Measurements from ENCODE around the gene UNCX.

The UNCX gene

DNA sequence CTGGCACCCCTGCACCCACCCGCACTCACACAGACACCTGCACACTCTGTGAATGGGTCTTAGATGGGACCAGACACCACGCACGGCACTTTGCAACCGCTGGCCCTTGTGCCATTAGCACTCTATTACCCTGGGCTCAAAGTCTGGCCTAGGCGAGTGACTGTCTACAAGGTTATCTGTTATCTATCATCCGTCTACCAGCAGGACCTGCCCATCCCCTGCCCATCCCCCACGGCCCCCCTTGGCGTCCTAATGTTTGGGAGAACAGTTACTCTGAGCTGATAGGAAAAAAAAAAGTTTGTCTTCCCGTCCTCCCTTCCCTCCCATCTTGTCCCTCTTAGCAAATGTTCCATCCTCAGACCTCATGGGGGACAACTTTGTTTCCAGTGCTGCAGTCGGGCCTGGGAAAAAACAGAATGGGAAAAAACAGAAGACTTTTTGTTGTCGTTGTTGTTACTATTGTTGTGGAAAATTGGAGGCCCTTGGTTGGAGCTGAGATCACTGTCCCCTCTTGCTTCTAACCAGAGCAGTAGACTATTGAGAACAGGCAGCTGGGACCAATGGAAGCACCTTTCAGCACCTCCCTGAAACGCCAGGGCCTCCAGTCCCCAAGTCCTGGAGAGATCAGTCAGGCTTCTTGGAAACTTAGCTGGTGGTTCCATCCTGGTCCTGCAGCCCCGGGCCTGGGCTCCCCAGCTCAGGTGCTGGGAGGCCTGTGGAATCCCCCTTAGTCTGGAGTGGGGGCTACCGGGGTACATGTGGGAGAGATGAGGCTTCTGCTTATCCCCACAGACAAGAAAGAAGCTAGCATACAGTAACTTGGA is 12.2 kb downstream of the UNCX start:
- H3K9me2 ChIP-seq (replicated peaks; ENCODE audit: control insufficient read depth, low read length): no peaks in the 10 kb centered on the region
- H3K4me2 ChIP-seq (ENCODE audit: low read length): no peak overlapping the region
- no peak overlapping the region for H3K4me3 ChIP-seq (ENCODE audit: low read length)
- H4K20me1 ChIP-seq (ENCODE audit: control insufficient read depth, insufficient read depth, low read depth, low read length): no peaks in the 10 kb centered on the region; the same call in 1 of the 2 replicates
- TF ChIP-seq EZH2phosphoT487 (IDR thresholded peaks at IDR 0.05; ENCODE audit: borderline replicate concordance, low read length): no peak
- TF ChIP-seq, protein P1, sequence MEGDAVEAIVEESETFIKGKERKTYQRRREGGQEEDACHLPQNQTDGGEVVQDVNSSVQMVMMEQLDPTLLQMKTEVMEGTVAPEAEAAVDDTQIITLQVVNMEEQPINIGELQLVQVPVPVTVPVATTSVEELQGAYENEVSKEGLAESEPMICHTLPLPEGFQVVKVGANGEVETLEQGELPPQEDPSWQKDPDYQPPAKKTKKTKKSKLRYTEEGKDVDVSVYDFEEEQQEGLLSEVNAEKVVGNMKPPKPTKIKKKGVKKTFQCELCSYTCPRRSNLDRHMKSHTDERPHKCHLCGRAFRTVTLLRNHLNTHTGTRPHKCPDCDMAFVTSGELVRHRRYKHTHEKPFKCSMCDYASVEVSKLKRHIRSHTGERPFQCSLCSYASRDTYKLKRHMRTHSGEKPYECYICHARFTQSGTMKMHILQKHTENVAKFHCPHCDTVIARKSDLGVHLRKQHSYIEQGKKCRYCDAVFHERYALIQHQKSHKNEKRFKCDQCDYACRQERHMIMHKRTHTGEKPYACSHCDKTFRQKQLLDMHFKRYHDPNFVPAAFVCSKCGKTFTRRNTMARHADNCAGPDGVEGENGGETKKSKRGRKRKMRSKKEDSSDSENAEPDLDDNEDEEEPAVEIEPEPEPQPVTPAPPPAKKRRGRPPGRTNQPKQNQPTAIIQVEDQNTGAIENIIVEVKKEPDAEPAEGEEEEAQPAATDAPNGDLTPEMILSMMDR (IDR thresholded peaks at IDR 0.05; ENCODE audit: low read depth, low read length, poor library complexity, severe bottlenecking): no peak
- no peaks in the 10 kb centered on the region for H3F3A ChIP-seq (ENCODE audit: control insufficient read depth, insufficient read depth)
- H3K9me3 ChIP-seq (ENCODE audit: control insufficient read depth, insufficient read depth, low read length): no peaks in the 10 kb centered on the region
- H3K27me3 ChIP-seq (ENCODE audit: control insufficient read depth, low read length): peaks cover 19% of the 10 kb centered on the region
- no peaks in the 10 kb centered on the region for H3K79me2 ChIP-seq (ENCODE audit: control insufficient read depth, low read length)
- H3K27ac ChIP-seq (ENCODE audit: low read depth, low read length): no peak overlapping the region
- H3K36me3 ChIP-seq (ENCODE audit: control insufficient read depth, low read length): no peaks in the 10 kb centered on the region
- H3K4me1 ChIP-seq (ENCODE audit: control insufficient read depth, low read length): no peaks in the 10 kb centered on the region

DNA sequence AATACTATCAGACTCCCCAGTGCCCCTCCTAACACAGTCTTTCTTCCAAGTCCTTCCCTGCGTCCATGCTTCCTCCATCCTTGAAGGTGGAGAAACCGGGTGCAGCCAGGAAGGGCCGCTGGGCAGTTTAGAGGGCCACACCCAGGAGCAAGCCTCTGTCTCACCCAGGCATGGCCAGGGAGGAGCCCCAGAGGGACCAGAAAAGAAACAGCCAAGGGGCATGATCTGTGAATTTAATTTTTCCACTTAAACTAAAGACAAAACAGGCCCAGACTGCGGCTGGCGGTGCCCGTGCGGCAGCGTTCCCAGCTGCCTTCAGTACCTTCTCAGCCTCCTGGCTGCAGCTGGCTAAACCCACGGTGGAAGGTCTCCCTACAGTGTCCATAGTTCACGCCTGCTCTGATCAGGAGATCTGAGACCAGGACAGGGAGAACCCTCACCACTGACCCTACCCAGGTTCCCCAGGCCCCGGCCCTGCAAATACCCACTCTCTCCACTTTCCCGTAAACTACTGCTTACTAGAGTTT is 12.9 kb downstream of the UNCX start:
- peaks cover 19% of the 10 kb centered on the region for H3K27me3 ChIP-seq (ENCODE audit: control insufficient read depth, low read length)

DNA sequence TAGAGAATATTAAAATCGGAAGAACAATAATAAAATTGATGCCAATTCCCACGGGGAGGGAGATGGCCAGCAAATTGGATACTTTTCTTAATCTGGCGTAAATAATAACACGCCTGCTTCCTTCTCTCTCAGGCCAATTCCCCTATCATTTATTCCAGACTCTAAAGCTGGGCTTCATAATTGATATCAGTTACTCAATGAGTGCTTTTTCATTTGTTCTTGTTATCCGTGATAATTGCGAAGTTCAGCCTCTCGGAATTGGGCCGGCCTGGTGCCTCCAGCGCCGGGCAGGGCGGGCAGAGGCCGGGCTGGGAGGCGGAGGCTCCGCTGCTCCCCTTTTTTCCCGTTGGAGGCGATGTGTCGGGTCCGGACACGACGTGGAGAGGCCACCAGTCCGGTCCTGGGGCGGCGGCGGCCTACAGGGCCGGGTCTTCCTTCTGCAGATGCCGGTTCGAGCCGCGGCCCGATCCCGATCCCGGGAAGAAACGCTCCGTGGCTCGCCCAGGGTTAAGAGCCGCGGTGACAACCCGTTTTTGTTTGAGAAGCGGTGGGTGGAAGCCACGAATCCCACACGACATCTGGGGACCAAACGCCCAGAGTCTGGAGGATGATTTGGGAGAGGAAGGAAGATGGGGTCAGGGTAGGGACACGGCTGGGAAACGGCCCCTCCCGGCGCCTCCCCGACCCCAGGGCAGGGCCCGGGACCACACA is 13.6 kb downstream of the UNCX start:
- no peaks in the 10 kb centered on the region for H3K9me3 ChIP-seq (ENCODE audit: control insufficient read depth, insufficient read depth, low read length)
- H3K9me2 ChIP-seq (replicated peaks; ENCODE audit: control insufficient read depth, low read length): no peaks in the 10 kb centered on the region
- TF ChIP-seq, protein P1 (IDR thresholded peaks at IDR 0.05; ENCODE audit: low read depth, low read length, poor library complexity, severe bottlenecking): no peak
- TF ChIP-seq EZH2phosphoT487 (IDR thresholded peaks at IDR 0.05; ENCODE audit: borderline replicate concordance, low read length): no peak
- H3K4me1 ChIP-seq (ENCODE audit: control insufficient read depth, low read length): no peaks in the 10 kb centered on the region
- H3K4me3 ChIP-seq (ENCODE audit: low read length): no peak overlapping the region
- H3K79me2 ChIP-seq (ENCODE audit: control insufficient read depth, low read length): no peaks in the 10 kb centered on the region
- no peak overlapping the region for H3K4me2 ChIP-seq (ENCODE audit: low read length)
- H3K27ac ChIP-seq (ENCODE audit: low read depth, low read length): no peak overlapping the region
- H3F3A ChIP-seq (ENCODE audit: control insufficient read depth, insufficient read depth): no peaks in the 10 kb centered on the region
- peaks cover 19% of the 10 kb centered on the region for H3K27me3 ChIP-seq (ENCODE audit: control insufficient read depth, low read length)
- H4K20me1 ChIP-seq (ENCODE audit: control insufficient read depth, insufficient read depth, low read depth, low read length): no peaks in the 10 kb centered on the region; the same call in 1 of the 2 replicates
- no peaks in the 10 kb centered on the region for H3K36me3 ChIP-seq (ENCODE audit: control insufficient read depth, low read length)

More for the DNA sequence above, 12.9 kb downstream of the UNCX start:
- TF ChIP-seq, protein P1 (IDR thresholded peaks at IDR 0.05; ENCODE audit: low read depth, low read length, poor library complexity, severe bottlenecking): no peak
- no peak for TF ChIP-seq EZH2phosphoT487 (IDR thresholded peaks at IDR 0.05; ENCODE audit: borderline replicate concordance, low read length)
- H3K36me3 ChIP-seq (ENCODE audit: control insufficient read depth, low read length): no peaks in the 10 kb centered on the region
- no peaks in the 10 kb centered on the region for H3K4me1 ChIP-seq (ENCODE audit: control insufficient read depth, low read length)
- H3K9me3 ChIP-seq (ENCODE audit: control insufficient read depth, insufficient read depth, low read length): no peaks in the 10 kb centered on the region
- no peaks in the 10 kb centered on the region for H3K9me2 ChIP-seq (replicated peaks; ENCODE audit: control insufficient read depth, low read length)
- H3K4me2 ChIP-seq (ENCODE audit: low read length): no peak overlapping the region
- H3K4me3 ChIP-seq (ENCODE audit: low read length): no peak overlapping the region
- H3K27ac ChIP-seq (ENCODE audit: low read depth, low read length): no peak overlapping the region
- no peaks in the 10 kb centered on the region for H3F3A ChIP-seq (ENCODE audit: control insufficient read depth, insufficient read depth)
- no peaks in the 10 kb centered on the region for H3K79me2 ChIP-seq (ENCODE audit: control insufficient read depth, low read length)
- H4K20me1 ChIP-seq (ENCODE audit: control insufficient read depth, insufficient read depth, low read depth, low read length): no peaks in the 10 kb centered on the region; the same call in 1 of the 2 replicates

Measured in DOHH2 (cell line).